HEK293 (cell line): Measurements from ENCODE around the gene NR4A3.

Experiments used
- CTCF ChIA-PET: fragments of 350-600 bp; formaldehyde crosslinking; extraction: SDS; loops from one replicate; lab custom pipeline; 2021; ENCODE audit warnings: antibody characterized with exemption; lab: Yijun Ruan, JAX
- POLR2A ChIA-PET: fragments of 300-600 bp; formaldehyde crosslinking; extraction: SDS; loops from one replicate; lab custom pipeline; 2020; ENCODE audit warnings: antibody characterized with exemption, inconsistent platforms; lab: Yijun Ruan, JAX
- H3K27ac ChIP-seq: fragments of 200-500 bp; sonication (Bioruptor generic); 2 replicates; pipeline ENCODE4 v1.5.1; 2014; ENCODE audit warnings: low read depth, low read length, control low read depth, inconsistent platforms; ENCODE audit errors: extremely low read depth
- H3K36me3 ChIP-seq, 2 experiments: fragments of 200-500 bp in 1 of 2; sonication (Bioruptor generic) in 1 of 2; 1 replicate in 1 of 2; 2 replicates in 1 of 2; pipeline ENCODE4 v1.5.1; 2014 to 2017; ENCODE audit warnings: inconsistent platforms in 2 of 2, low read length in 2 of 2; ENCODE audit not compliant: control insufficient read depth in 2 of 2, insufficient read depth in 1 of 2
- H3K4me1 ChIP-seq: fragments of 200-500 bp; sonication (Bioruptor generic); 2 replicates; pipeline ENCODE4 v1.5.1; 2014; ENCODE audit warnings: mild to moderate bottlenecking, low read length, inconsistent platforms; ENCODE audit not compliant: control insufficient read depth, insufficient read depth
- H3K4me3 ChIP-seq: 2 replicates; pipeline ENCODE4 v1.5.1; 2011; ENCODE audit warnings: low read depth, mild to moderate bottlenecking, control low read depth, low read length, moderate library complexity
- H3K9me3 ChIP-seq: fragments of 200-500 bp; sonication (Bioruptor generic); 2 replicates; pipeline ENCODE4 v1.5.1; 2014; ENCODE audit warnings: low read depth, low read length, inconsistent platforms; ENCODE audit not compliant: control insufficient read depth, insufficient read depth
- AEBP2 ChIP-seq: fragments of 450-650 bp; formaldehyde crosslinking; IDR thresholded peaks from 2 replicates; pipeline ENCODE4 v1.5.1; 2016; ENCODE audit warnings: missing biosample characterization, missing genetic modification characterization, borderline replicate concordance
- EGR2 ChIP-seq: fragments of 450-650 bp; formaldehyde crosslinking; IDR thresholded peaks from 2 replicates; pipeline ENCODE4 v1.5.1; 2016; ENCODE audit warnings: low read depth, missing biosample characterization, missing genetic modification characterization
- PATZ1 ChIP-seq: fragments of 450-650 bp; formaldehyde crosslinking; IDR thresholded peaks from 2 replicates; pipeline ENCODE4 v1.5.1; 2016; ENCODE audit warnings: missing biosample characterization, missing genetic modification characterization
- REPIN1 ChIP-seq: fragments of 450-650 bp; formaldehyde crosslinking; IDR thresholded peaks from 2 replicates; pipeline ENCODE4 v1.5.1; 2017; ENCODE audit warnings: missing biosample characterization, missing genetic modification characterization, low read depth
- SETDB1 ChIP-seq: IDR thresholded peaks from one replicate; pipeline ENCODE4 v1.6.1; 2017; ENCODE audit warnings: mild to moderate bottlenecking, low read length, moderate library complexity, mixed read lengths; ENCODE audit not compliant: insufficient read length
- ZBTB10 ChIP-seq: fragments of 450-650 bp; formaldehyde crosslinking; IDR thresholded peaks from 2 replicates; pipeline ENCODE4 v1.5.1; 2016; ENCODE audit warnings: missing biosample characterization, missing genetic modification characterization
- ZBTB49 ChIP-seq: fragments of 450-650 bp; formaldehyde crosslinking; IDR thresholded peaks from 2 replicates; pipeline ENCODE4 v1.5.1; 2016; ENCODE audit warnings: missing biosample characterization, missing genetic modification characterization, low read depth
- ZBTB7A ChIP-seq: fragments of 450-650 bp; formaldehyde crosslinking; IDR thresholded peaks from 2 replicates; pipeline ENCODE4 v1.5.1; 2016; ENCODE audit warnings: low read depth, missing biosample characterization, missing genetic modification characterization
- ZBTB8A ChIP-seq: fragments of 450-650 bp; formaldehyde crosslinking; IDR thresholded peaks from 2 replicates; pipeline ENCODE4 v1.5.1; 2016; ENCODE audit warnings: missing biosample characterization, missing genetic modification characterization
- ZNF18 ChIP-seq: fragments of 450-650 bp; formaldehyde crosslinking; IDR thresholded peaks from 2 replicates; pipeline ENCODE4 v1.5.1; 2016; ENCODE audit warnings: missing biosample characterization, missing genetic modification characterization
- ZNF19 ChIP-seq: fragments of 450-650 bp; formaldehyde crosslinking; IDR thresholded peaks from 2 replicates; pipeline ENCODE4; 2016; ENCODE audit warnings: missing biosample characterization, missing genetic modification characterization, low read depth
- ZNF37A ChIP-seq: fragments of 450-650 bp; IDR thresholded peaks from 2 replicates; pipeline ENCODE4 v1.5.1; 2018; ENCODE audit warnings: missing biosample characterization, missing genetic modification characterization
- ZNF548 ChIP-seq: fragments of 450-650 bp; formaldehyde crosslinking; IDR thresholded peaks from 2 replicates; pipeline ENCODE4 v1.5.1; 2016; ENCODE audit warnings: missing biosample characterization, missing genetic modification characterization
- ZNF585B ChIP-seq: fragments of 450-650 bp; formaldehyde crosslinking; IDR thresholded peaks from 2 replicates; pipeline ENCODE4 v1.5.1; 2016; ENCODE audit warnings: missing biosample characterization, missing genetic modification characterization
- ZNF777 ChIP-seq: fragments of 450-650 bp; formaldehyde crosslinking; IDR thresholded peaks from 2 replicates; pipeline ENCODE4 v1.5.1; 2017; ENCODE audit warnings: missing biosample characterization, missing genetic modification characterization, borderline replicate concordance
- ZNF830 ChIP-seq: fragments of 450-650 bp; IDR thresholded peaks from 2 replicates; pipeline ENCODE4 v1.5.0; 2018; ENCODE audit warnings: missing biosample characterization, missing genetic modification characterization, low read depth, mild to moderate bottlenecking, moderate library complexity
- ZNF843 ChIP-seq: fragments of 450-650 bp; formaldehyde crosslinking; IDR thresholded peaks from 2 replicates; pipeline ENCODE4 v1.5.1; 2016; ENCODE audit warnings: missing biosample characterization, missing genetic modification characterization

Gene NR4A3

GRCh38 chr9:99807956-99808355 is 13.7 kb upstream of the NR4A3 start:
- Histone ChIP-seq H3K4me1 (peaks cover 12% of the 10 kb centered on the region), H3K4me3 (no peak overlapping the region), H3K36me3 (peaks cover 0 to 3% of the 10 kb centered on the region in 2 experiments; a peak in 1 of 3 replicates), H3K27ac (no peak overlapping the region), H3K9me3 (no peaks in the 10 kb centered on the region)
- TF ChIP-seq ZNF585B (no peak), SETDB1 (no peak), ZNF19 (tag by site-specific recombination) (no peak)
- CTCF ChIA-PET: no interaction called here
- POLR2A ChIA-PET: no interaction called here

GRCh38 chr9:99808454-99808853 is 13.2 kb upstream of the NR4A3 start:
- ChIA-PET POLR2A (no interaction called here), CTCF (no interaction called here)
- Histone ChIP-seq H3K36me3 (no peaks in the 10 kb centered on the region), H3K4me3 (no peak overlapping the region), H3K27ac (no peak overlapping the region), H3K4me1 (peaks cover 12% of the 10 kb centered on the region), H3K9me3 (no peaks in the 10 kb centered on the region)
- TF ChIP-seq ZNF843 (tag by site-specific recombination) (no peak), ZBTB10 (tag by site-specific recombination) (no peak), ZNF548 (tag by site-specific recombination) (no peak), ZBTB7A (tag by site-specific recombination) (no peak), REPIN1 (tag by site-specific recombination) (no peak), ZBTB49 (tag by site-specific recombination) (no peak), EGR2 (tag by site-specific recombination) (no peak), ZNF18 (no peak), ZNF37A (tag by site-specific recombination) (no peak), PATZ1 (tag by site-specific recombination) (no peak), ZNF830 (tag by site-specific recombination) (no peak), ZBTB8A (tag by site-specific recombination) (no peak), ZNF777 (no peak), AEBP2 (tag by site-specific recombination) (no peak)
